ENCODE measurements around the gene RANBP3.

Gene RANBP3

DNA sequence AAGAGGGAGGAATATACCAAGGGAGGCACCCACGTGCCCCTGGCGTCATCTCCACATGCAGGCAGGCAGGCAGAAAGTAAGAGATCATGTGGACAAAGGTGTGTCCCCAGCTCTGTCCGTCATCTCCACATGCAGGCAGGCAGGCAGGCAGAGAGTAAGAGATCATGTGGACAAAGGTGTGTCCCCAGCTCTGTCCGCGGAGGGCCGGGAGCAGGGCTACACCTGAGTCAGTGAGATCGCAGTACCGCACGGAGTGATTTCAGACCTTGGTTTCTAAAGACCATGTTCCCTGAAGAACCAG is 41.7 kb downstream of the RANBP3 start:
- DNase-seq = no peak
- in situ Hi-C loops (cut with HindIII; ENCODE audit: low pct_ligation_motif_present, low pct_unique_long_range_greater_than_20kb, low sequenced_read_pairs) = no loop called here

DNA sequence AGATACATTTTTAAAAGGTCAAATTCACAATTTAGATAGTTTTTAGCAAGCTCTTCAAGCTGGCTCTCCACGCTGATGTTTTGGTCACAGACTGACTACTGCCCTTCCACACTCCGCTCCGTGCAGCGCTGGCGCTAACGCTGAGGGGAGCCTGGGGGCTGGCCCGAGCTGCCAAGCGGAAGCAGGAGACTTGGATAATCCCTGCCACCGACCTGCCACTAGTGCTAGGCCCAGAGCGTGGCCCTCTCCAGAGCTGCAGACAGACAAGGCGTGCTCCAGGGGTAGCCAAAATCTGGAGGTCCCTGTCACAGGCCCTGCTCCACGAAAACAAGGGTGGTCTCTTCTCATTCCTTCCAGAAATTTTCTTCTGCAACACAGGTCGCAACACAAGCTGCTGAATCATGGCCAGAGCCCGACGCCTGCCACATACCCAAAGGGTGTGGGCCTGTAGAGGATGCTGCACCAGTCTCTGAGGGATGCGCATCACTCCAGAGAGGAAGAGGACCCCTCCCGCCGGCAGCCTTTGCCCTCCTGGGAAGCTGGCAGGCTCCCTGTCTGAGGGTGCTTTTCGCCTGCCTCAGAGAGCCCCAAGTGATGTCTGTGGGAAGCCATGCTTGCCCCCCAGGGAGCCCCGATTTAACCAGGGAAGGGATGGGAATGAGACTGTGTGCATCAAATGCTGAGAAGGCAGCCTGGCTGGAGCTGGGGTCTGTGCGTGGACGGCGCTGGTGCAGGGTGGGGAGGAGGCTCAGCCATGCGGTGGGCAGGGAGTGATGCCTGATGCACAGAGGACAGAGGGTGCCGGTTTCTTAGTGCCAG is 42.3 kb downstream of the RANBP3 start:
- DNase-seq = no peak
- in situ Hi-C loops (cut with HindIII; ENCODE audit: low pct_ligation_motif_present, low pct_unique_long_range_greater_than_20kb, low sequenced_read_pairs) = no loop called here

DNA sequence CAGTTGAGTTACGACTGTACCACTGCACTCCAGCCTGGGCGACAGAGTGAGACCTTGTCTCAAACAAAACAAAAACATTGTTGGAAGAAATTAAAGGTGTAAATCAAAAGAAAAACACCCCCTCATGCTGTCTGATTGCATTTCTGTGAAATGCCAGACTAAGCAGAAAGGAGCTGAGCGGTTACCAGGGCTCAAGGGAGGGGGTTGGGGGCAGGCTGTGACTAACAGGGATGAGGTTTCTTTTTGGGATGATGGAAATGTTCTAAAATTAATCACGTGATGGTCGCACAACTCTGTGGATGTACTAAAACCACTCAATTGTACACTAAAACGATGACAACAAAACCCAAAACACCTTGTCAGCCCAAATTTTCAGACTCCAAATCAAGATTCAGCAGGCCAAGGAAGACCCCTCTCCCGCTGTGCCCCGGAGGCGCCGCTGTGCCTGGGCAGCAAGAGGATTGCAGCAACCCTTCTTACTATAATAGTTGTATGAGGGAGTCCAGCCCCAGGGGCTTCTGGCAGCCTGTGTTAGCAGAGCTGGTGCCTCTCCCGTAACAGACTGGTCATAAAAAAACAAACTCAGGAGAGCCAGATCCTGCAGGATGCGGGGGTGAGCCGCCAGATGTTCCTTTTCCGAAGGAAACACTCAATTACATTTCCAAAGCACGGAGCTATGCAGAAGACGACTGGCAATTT is 43.0 kb downstream of the RANBP3 start:
- no peak for DNase-seq
- in situ Hi-C loops (cut with HindIII; ENCODE audit: low pct_ligation_motif_present, low pct_unique_long_range_greater_than_20kb, low sequenced_read_pairs) = no loop called here

DNA sequence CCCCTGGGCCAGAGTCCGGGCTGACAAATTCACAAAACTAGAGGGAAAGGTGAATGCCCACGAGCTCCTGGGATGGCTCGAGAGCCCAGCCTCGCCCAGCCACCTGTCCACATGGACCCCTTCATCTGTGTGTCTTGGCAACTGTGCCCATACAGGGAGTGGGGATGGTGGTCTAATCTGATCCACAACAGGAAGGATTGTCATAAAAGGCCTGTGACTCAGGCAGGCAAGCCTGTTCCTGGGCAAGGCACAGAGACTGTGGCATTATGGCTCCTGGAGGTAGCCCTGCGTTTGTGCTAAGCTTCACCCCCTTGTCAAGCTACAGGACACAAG is 43.9 kb downstream of the RANBP3 start:
- no peak for DNase-seq
- in situ Hi-C loops (cut with HindIII; ENCODE audit: low pct_ligation_motif_present, low pct_unique_long_range_greater_than_20kb, low sequenced_read_pairs) = no loop called here

DNA sequence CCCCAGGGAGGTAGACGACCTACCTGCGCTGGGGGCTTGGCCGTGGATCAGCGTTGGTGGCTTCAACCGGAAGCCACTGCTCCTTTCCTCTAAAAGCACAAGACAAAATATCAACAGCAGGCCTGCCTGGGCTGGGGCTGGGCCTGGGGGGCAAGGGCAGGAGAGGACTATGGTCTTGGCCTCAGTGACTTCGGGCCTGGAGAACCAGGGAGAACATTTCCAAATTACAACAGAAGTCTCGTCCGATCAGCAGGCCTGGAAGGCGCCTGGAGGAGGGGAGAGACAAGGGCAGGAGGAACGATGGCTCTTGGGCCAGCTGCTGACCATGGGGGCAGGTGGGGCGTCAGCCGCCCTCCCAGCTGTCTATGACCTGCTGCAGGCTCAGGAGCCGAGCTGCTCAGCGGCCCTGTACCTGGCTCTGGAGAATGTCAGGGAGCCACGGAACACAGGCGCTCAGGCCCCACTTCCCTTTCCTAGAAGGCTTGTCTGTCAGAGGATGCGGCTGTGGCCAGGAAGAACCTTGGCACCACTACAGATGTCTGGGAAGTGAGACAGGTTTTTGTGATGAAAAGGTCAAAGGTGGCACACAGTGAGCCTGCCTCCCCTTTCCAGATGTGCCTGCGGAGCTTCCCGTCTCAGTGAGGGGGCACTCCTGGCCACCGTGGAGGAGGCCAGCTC is 44.4 kb downstream of the RANBP3 start:
- no peak for DNase-seq
- in situ Hi-C loops (cut with HindIII; ENCODE audit: low pct_ligation_motif_present, low pct_unique_long_range_greater_than_20kb, low sequenced_read_pairs) = no loop called here

DNA sequence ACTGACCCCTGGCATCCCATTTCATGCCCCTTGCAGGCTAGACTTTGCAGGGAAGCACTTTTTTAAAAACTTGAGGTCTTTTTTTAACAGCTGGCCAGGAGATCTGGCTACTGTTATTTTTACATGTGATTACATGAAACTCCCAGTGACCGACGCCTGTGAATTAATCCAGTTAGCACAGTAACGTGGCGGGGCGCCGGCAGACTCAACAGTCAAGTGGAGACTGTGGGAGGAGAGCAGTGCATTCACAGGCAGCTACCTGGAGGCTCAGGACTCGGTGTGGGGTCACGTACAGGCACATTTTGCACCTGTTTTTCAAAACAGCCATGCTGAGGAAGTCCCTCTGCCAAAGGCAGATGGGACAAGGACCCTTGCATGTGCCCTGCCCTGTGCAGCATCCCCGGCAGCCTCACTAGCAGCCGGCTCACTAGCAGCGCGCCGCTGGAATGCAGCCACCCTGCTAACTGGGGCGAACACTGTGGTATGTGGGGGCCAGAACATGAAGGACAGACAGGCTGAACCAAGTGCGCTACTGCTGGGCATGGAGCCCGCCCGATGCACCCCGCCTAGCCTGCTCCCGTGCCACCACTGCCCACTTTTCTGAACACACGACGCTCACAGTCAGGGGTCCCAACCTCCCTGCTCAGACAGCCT is 45.2 kb downstream of the RANBP3 start:
- in situ Hi-C loops (cut with HindIII; ENCODE audit: low pct_ligation_motif_present, low pct_unique_long_range_greater_than_20kb, low sequenced_read_pairs) = no loop called here

DNA sequence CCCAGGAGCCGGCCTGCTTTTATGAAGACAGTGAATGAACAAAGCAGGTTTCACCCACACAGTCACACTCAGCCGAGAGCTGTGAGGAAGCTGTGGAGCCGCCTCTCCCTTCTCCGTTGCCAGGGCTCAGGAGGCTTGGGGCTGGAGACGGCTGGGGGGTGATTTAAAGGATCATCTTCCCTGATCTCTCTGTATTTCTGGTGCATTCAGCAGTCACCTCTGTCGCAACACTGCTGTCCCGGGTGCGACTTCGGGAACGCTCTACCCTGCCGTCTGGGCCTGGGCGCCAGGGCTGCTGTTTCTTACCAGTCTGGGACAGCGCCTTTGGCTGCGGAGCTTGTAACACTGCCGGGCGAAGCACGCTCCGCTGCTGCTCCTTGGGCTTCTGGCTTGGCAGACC is 45.8 kb downstream of the RANBP3 start:
- in situ Hi-C loops (cut with HindIII; ENCODE audit: low pct_ligation_motif_present, low pct_unique_long_range_greater_than_20kb, low sequenced_read_pairs) = no loop called here
- no peak for DNase-seq

More for the DNA sequence above, 45.2 kb downstream of the RANBP3 start:
- DNase-seq = no peak

DNA sequence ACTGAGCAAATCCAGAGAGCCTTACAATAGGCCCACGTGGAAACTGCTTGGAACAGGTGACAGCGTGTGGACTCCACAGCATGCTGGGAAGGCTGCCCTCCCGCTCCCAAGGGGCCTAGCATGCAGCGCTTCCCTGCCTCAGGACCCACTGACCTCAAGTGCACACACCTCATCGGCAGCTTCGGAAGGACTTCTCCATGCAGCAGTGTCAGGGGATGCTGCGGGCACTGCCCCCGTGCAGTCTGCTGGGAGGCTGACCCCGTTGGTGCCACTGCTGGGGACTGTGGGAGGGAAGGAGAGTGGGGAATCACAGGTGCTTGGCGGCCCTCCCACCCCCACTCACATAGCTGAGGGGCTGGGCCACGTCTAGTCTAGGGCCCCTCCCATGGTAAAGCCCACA is 46.7 kb downstream of the RANBP3 start:
- no peak for DNase-seq
- in situ Hi-C loops (cut with HindIII; ENCODE audit: low pct_ligation_motif_present, low pct_unique_long_range_greater_than_20kb, low sequenced_read_pairs) = no loop called here

DNA sequence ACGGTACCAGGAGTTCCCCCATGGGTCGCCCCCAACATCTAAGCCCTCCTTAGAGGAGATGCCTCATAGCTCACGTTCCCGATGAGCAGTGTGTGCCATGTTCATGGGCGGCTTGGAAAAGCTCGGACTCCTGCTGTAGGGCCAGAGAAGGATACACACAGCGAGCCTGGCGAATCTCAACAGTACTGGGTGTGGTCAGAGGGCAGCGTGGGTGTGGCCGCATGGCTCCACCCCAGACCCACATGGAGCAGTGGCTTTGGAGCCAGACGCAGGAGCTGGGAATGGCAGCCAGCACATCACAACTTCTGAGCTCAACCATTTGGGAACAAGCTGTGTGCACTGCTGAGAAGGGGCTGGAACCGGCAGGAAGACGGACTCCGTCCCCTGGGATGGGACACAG is 48.3 kb downstream of the RANBP3 start:
- in situ Hi-C loops (cut with HindIII; ENCODE audit: low pct_ligation_motif_present, low pct_unique_long_range_greater_than_20kb, low sequenced_read_pairs) = no loop called here
- DNase-seq = no peak

DNA sequence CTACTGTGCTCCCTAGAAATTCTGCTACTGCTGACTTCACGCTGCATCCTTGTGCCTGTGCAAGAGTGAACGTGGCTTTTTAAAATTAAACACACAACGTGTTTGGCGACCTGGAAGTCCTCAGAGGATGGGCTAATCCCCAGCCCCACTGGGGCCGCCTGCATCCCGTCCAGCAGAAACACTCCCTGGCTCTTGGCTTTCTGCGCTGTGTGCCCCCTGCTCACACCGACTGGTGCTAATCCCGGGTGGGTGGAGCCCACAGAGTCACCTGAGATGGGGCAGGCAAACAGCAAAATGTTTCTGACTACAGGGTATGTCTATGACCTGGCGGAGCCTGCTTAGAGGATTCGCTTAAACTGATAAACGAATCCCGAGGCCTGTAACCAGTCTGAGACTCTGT is 48.8 kb downstream of the RANBP3 start:
- in situ Hi-C loops (cut with HindIII; ENCODE audit: low pct_ligation_motif_present, low pct_unique_long_range_greater_than_20kb, low sequenced_read_pairs) = no loop called here
- no peak for DNase-seq

DNA sequence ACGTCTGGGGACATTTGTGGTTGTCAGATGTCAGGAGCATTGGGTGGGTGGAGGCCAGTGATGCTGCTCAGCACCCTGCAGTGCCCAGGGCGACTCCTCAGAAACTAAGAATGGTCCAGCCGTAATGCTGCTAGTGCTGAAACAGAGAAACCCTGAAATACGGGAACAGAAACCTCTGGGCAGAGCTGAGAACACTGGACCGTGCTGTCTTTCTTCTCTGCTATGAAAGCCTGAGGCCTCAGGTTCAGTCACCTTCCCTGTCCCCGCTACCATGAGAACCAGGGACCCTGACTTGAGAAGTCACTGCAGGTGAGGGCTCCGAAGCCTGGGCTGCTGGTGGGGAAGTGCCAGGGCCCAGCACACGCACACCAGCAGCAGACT is 50.5 kb downstream of the RANBP3 start:
- in situ Hi-C loops (cut with HindIII; ENCODE audit: low pct_ligation_motif_present, low pct_unique_long_range_greater_than_20kb, low sequenced_read_pairs) = no loop called here
- no peak for DNase-seq

DNA sequence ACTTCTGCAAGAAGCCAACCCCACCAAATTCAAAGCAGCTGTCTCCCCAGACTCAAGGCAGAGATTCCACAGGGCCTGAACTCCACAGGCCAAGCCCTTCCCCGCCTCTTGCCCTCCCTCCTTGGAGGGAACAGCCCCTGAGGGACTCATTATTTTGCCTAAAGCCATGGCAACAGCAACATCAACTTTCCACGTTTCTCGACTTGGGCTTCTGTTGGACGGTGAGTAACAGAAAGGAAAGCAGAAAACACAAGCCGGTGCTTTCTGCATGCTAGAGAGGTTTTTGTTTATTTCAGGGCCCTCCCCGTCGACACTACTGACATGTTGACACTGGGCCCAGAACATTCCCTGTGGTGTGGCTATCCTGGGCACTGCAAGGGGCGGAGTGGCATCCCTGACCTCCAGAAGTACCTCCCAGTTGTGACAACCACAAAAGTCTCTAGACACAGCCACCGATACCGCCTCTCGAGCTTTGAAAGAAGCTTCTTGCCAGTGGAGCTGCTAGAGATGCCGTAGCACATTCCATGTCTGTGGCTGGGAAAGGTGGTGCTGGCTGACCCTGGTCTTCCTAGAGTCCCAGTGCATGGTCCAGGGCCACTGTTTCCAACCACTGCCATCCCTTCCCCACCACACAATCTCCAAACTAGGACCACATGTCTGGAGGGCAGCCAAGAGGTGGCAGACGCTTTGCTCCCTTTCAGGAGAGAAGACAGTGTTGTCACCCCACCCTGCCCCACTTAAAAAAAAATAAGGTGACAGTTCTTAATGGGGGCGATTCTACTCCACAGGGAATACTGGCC is 51.1 kb downstream of the RANBP3 start:
- in situ Hi-C loops (cut with HindIII; ENCODE audit: low pct_ligation_motif_present, low pct_unique_long_range_greater_than_20kb, low sequenced_read_pairs) = no loop called here
- no peak for DNase-seq

DNA sequence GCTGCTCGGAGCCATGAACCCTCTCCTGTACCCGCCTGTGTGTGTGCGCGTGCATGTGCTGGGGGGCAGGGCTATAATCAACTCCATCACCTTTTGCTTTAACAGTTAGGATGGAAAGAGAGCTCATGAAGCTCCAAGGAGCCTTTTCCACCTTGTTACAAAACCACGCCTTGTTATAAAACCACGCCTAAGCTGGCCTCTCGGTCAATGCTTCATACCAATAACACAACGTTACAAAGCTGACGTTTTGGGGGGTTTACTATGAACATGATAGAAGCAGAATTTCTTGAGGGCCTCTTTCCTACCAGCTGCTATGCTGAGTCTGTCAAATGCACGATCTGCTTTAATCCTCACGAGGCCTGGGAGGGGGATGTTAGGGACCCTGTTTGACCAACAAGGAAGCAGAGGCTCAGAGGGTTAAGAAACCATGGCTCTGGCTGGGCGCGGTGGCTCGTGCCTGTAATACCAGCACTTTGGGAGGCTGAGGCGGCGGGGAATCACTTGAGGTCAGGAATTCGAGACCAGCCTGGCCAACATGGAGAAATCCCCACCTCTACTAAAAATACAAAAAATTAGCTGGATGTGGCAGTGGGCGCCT is 52.0 kb downstream of the RANBP3 start:
- in situ Hi-C loops (cut with HindIII; ENCODE audit: low pct_ligation_motif_present, low pct_unique_long_range_greater_than_20kb, low sequenced_read_pairs) = no loop called here

DNA sequence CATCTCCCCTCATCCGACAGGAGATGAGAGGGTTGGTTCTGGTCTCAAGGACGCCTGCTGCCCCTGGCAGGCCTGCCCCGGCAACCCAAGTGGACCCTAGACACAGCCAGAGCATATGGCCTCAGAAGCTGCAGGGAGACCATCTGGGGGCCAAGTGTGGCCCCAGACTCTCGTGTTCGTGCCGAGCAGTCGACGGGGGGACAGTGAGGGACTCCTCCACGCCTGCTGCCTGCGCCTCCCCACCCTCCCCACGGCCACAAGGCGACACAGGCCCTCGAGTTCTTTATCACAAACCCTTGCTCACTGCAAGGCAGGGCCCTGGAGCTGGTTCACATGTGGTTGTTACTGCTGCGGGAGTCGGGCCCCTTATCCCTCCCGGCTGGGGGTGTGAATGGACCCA is 54.6 kb downstream of the RANBP3 start:
- in situ Hi-C loops (cut with HindIII; ENCODE audit: low pct_ligation_motif_present, low pct_unique_long_range_greater_than_20kb, low sequenced_read_pairs) = no loop called here
- DNase-seq = no peak

More for the DNA sequence above, 52.0 kb downstream of the RANBP3 start:
- DNase-seq = no peak

DNA sequence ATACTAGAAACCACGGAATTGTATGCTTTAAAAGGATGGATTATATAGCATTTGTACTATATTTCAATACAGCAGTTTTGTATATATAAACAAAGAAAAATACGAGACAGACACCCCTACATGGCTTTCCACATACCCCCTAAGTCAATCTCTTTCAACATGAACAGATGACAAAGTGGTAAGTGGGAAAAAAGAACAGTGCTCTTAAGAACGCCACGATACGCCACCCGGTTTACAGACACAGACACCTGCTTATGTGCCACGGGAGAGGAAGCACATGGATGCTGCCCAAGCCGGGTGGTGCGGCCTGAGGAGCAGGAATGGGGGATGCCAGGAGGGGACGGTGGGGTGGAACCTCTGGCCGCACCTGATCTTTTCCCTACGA is 55.8 kb downstream of the RANBP3 start:
- in situ Hi-C loops (cut with HindIII; ENCODE audit: low pct_ligation_motif_present, low pct_unique_long_range_greater_than_20kb, low sequenced_read_pairs) = no loop called here
- no peak for DNase-seq

DNA sequence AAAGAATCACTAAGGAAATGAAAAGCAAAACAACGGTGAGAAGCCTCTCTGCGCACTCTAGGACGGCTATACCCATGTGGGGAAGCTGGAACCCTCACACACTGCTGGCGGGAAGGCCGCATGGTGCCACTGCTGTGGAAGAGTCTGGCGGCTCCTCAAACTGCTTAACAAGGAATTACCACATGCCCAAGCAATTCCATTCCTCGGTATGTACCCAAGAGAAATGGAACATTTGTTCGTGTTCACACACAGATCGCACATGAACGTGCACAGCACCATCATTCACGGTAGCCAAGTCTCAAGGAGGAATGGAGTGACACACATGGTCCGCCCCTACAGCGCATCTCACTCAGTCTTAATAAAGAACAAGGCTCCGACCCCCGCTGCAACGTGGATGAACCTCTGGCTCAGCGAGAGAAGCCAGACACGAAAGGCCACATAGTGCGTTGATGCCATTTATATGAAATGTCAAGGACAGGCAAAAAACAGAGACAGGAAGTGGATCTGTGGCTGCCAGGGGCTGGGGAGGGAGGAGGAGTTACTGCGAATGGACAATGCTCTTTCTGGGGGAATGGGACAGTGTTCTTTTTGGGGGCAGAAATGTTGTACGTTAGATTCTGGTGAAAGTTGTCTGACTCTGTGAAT is 56.3 kb downstream of the RANBP3 start:
- DNase-seq = no peak
- in situ Hi-C loops (cut with HindIII; ENCODE audit: low pct_ligation_motif_present, low pct_unique_long_range_greater_than_20kb, low sequenced_read_pairs) = no loop called here

DNA sequence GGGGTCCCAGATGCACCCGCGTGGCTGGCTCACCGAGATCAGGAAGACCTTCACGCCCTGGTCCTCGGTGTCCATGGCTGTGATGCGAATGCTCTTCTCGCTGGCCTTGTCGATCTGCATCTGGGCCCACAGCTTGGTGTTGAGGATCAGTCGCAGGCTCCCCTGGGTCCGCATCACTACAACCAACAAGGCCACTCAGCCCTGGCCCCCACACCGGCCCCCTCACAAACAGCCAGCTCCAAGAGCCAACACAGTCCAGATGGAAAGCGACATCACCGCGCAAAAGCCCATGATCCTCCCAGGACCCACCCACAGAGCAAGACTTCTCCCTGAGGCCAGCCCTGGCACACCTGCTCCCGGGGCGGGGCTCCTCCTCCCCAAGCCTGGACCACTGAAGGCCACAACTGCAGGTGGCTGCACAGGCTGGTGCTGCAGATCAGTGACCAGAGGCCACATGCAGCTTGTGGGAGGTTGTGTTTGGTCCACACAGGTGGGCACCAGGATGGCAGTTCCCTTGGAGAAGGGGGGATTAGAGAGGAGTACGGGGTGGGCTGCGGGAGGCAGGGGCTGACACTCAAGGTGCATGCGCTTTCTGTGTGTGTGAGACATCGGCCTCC is 59.4 kb downstream of the RANBP3 start:
- DNase-seq = no peak
- in situ Hi-C loops (cut with HindIII; ENCODE audit: low pct_ligation_motif_present, low pct_unique_long_range_greater_than_20kb, low sequenced_read_pairs) = no loop called here

All from ACHN (cell line).